SK-N-SH (cell line): ENCODE results near the gene NSUN4. TPM values are rescaled to one million over a fixed set of nuclear protein-coding genes. Genes with fewer than 3 reads are reported as not detected.

Source experiments
- CTCF ChIA-PET: fragments of 300-600, 350-600 bp; formaldehyde crosslinking; extraction: SDS; loops from one replicate; lab custom pipeline; 2021; lab: Yijun Ruan, JAX
- POLR2A ChIA-PET: fragments of 350-600 bp; sonication (Branson Sonifier 250); formaldehyde crosslinking; extraction: SDS; loops from one replicate; lab custom pipeline; 2020; ENCODE audit warnings: antibody characterized with exemption, inconsistent platforms; lab: Yijun Ruan, JAX
- DNase-seq: peaks from one replicate; pipeline ENCODE4 v3.0.0; 2012
- H2AFZ ChIP-seq: fragments of 200-600 bp; sonication (generic); 2 replicates; pipeline ENCODE4 v1.8.1; 2016; ENCODE audit warnings: antibody characterized with exemption, mild to moderate bottlenecking, low read depth
- H3F3A ChIP-seq: fragments of 200-600 bp; sonication (generic); replicated peaks from 2 replicates; pipeline ENCODE3; 2016; ENCODE audit warnings: antibody characterized with exemption, mild to moderate bottlenecking; ENCODE audit not compliant: insufficient read depth
- H3K27ac ChIP-seq, 2 experiments: fragments of 200-500 bp in 1 of 2; fragments of 200-600 bp in 1 of 2; sonication (Bioruptor generic) in 1 of 2; sonication (generic), shearing (Covaris generic) in 1 of 2; 2 replicates each; pipeline versions ENCODE4 v1.5.1 to v1.6.1; 2014 to 2016; ENCODE audit warnings: low read depth in 2 of 2, inconsistent platforms in 1 of 2, low read length in 1 of 2, mild to moderate bottlenecking in 1 of 2, mixed read lengths in 1 of 2
- H3K27me3 ChIP-seq: fragments of 200-600 bp; sonication (generic), shearing (Covaris generic); 2 replicates; pipeline ENCODE4 v1.6.1; 2016; ENCODE audit warnings: mixed run types; ENCODE audit not compliant: insufficient read depth
- H3K36me3 ChIP-seq, 2 experiments: fragments of 200-500 bp in 1 of 2; fragments of 200-600 bp in 1 of 2; sonication (Bioruptor generic) in 1 of 2; sonication (generic) in 1 of 2; replicated peaks in 1 of 2; 2 replicates each; pipeline versions ENCODE3 to v1.5.1; 2014 to 2016; ENCODE audit warnings: low read length in 1 of 2, mild to moderate bottlenecking in 1 of 2; ENCODE audit not compliant: insufficient read depth in 2 of 2, control insufficient read depth in 1 of 2
- H3K4me1 ChIP-seq, 2 experiments: fragments of 200-500 bp in 1 of 2; fragments of 200-600 bp in 1 of 2; sonication (Bioruptor generic) in 1 of 2; sonication (generic), shearing (Covaris generic) in 1 of 2; 2 replicates each; pipeline versions ENCODE4 v1.5.1 to v1.6.1; 2014 to 2016; ENCODE audit warnings: low read depth in 1 of 2, low read length in 1 of 2, mixed run types in 1 of 2; ENCODE audit not compliant: insufficient read depth in 2 of 2, control insufficient read depth in 1 of 2
- H3K4me2 ChIP-seq: fragments of 200-600 bp; sonication (generic), shearing (Covaris generic); 2 replicates; pipeline ENCODE4 v1.6.1; 2017; ENCODE audit warnings: mixed run types
- H3K4me3 ChIP-seq, 2 experiments: fragments of 200-500 bp in 1 of 2; fragments of 200-600 bp in 1 of 2; sonication (Bioruptor generic) in 1 of 2; sonication (generic), shearing (Covaris generic) in 1 of 2; 2 replicates each; pipeline versions ENCODE4 v1.5.1 to v1.8.1; 2014 to 2016; ENCODE audit warnings: low read depth in 2 of 2, inconsistent platforms in 1 of 2, low read length in 1 of 2, mild to moderate bottlenecking in 1 of 2, mixed read lengths in 1 of 2, moderate library complexity in 1 of 2
- H3K79me2 ChIP-seq: fragments of 200-600 bp; sonication (generic); 2 replicates; pipeline ENCODE4 v1.8.1; 2017; ENCODE audit warnings: mild to moderate bottlenecking; ENCODE audit not compliant: insufficient read depth
- H3K9ac ChIP-seq: fragments of 200-600 bp; sonication (generic); 2 replicates; pipeline ENCODE4 v1.6.1; 2017; ENCODE audit warnings: mixed run types
- H3K9me2 ChIP-seq: fragments of 200-600 bp; sonication (generic); 2 replicates; pipeline ENCODE4 v1.6.1; 2017; ENCODE audit warnings: mixed run types
- H3K9me3 ChIP-seq: fragments of 200-600 bp; sonication (generic); 2 replicates; pipeline ENCODE4 v1.6.1; 2017; ENCODE audit warnings: mixed run types, mild to moderate bottlenecking, moderate library complexity
- H4K20me1 ChIP-seq: fragments of 200-600 bp; sonication (generic); 2 replicates; pipeline ENCODE4 v1.6.1; 2017; ENCODE audit warnings: mild to moderate bottlenecking, mixed run types; ENCODE audit not compliant: insufficient read depth
- CHD2 ChIP-seq: fragments of 150-350 bp; IDR thresholded peaks from 2 replicates; pipeline ENCODE4 v1.6.1; 2018; ENCODE audit warnings: low read length; ENCODE audit not compliant: partially characterized antibody
- ELF1 ChIP-seq: IDR thresholded peaks from 2 replicates; pipeline ENCODE4 v1.4.0; 2012
- EP300 ChIP-seq, 2 experiments: IDR thresholded peaks; 2 replicates each; pipeline versions ENCODE4 v1.4.0 to v1.6.1; 2012; ENCODE audit warnings: borderline replicate concordance in 1 of 2, low read depth in 1 of 2, low read length in 1 of 2
- GATA2 ChIP-seq: sonication (generic); formaldehyde crosslinking; IDR thresholded peaks from 2 replicates; pipeline ENCODE4 v1.5.0; 2020; ENCODE audit warnings: mild to moderate bottlenecking, missing genetic modification reagents
- IRF3 ChIP-seq: fragments of 150-350 bp; IDR thresholded peaks from 2 replicates; pipeline ENCODE4 v1.6.1; 2016; ENCODE audit warnings: mild to moderate bottlenecking, low read depth, low read length
- JUND ChIP-seq: IDR thresholded peaks from 2 replicates; pipeline ENCODE4 v1.4.0; 2012
- RFX5 ChIP-seq: IDR thresholded peaks from 2 replicates; pipeline ENCODE4 v1.6.1; 2012; ENCODE audit warnings: mild to moderate bottlenecking, improper control_type of control experiment, low read length
- SMC3 ChIP-seq: IDR thresholded peaks from 2 replicates; pipeline ENCODE4 v1.6.1; 2012; ENCODE audit warnings: low read depth, low read length, improper control_type of control experiment
- TAF1 ChIP-seq: IDR thresholded peaks from 2 replicates; pipeline ENCODE4 v1.6.1; 2012; ENCODE audit warnings: low read depth, mild to moderate bottlenecking, low read length, moderate library complexity, borderline replicate concordance
- TCF12 ChIP-seq: IDR thresholded peaks from 2 replicates; pipeline ENCODE4 v1.4.0; 2012
- USF2 ChIP-seq: fragments of 150-350 bp; IDR thresholded peaks from 2 replicates; pipeline ENCODE4 v1.6.1; 2017; ENCODE audit warnings: antibody characterized with exemption, low read length, low read depth, borderline replicate concordance
- YY1 ChIP-seq: IDR thresholded peaks from 2 replicates; pipeline ENCODE4 v1.4.0; 2012; ENCODE audit warnings: low read depth, mild to moderate bottlenecking
- ZBTB33 ChIP-seq: IDR thresholded peaks from 2 replicates; pipeline ENCODE4 v1.4.0; 2012; ENCODE audit warnings: low read depth, borderline replicate concordance
- WGBS: methylation state at CpG from one replicate; pipeline ENCODE4 v1.1.6; 2017; ENCODE audit warnings: low lambda C conversion rate; 5-methylcytosine and 5-hydroxymethylcytosine counted together
- polyA plus RNA-seq, 3 experiments: library from polyadenylated mRNA; depleted of rRNA; stranded (reverse); fragments of >200 nt; gene quantifications; 2 replicates each; pipeline ENCODE4 v1.2.3, GENCODE V29; 2012
- TF ChIP-seq, protein P1 (sequence below): fragments of 200-600 bp; sonication (generic); IDR thresholded peaks from 2 replicates; pipeline ENCODE4 v1.6.1; 2017; ENCODE audit warnings: antibody characterized with exemption, mild to moderate bottlenecking, moderate library complexity

NSUN4 gene
- polyA plus RNA-seq, 1 of the 3 experiments (the other 2 are of a cell fraction) = 14.7 TPM

- Histone ChIP-seq H2AFZ (no peak overlapping the region), H4K20me1 (no peaks in the 10 kb centered on the region), H3K9ac (no peak overlapping the region), H3F3A (no peaks in the 10 kb centered on the region), H3K79me2 (no peaks in the 10 kb centered on the region), H3K9me3 (no peaks in the 10 kb centered on the region), H3K4me3 (no peak overlapping the region), H3K9me2 (no peaks in the 10 kb centered on the region), H3K27ac (no peak overlapping the region), H3K4me1 (no peaks in the 10 kb centered on the region; a peak in 1 of 4 replicates), H3K36me3 (no peaks in the 10 kb centered on the region), H3K27me3 (no peaks in the 10 kb centered on the region), H3K4me2 (no peak overlapping the region)
- CTCF ChIA-PET = interaction anchor here (0.6 to 2.3 kb wide), 5 partner anchors 10 to 264 kb away, joined by 3 to 9 read pairs (median 4); partner anchors contain the start of gene FAAH
- TF ChIP-seq ELF1 = no peak
- TF ChIP-seq CHD2 = no peak
- TF ChIP-seq TCF12 = no peak
- no peak for TF ChIP-seq TAF1
- TF ChIP-seq IRF3 = no peak
- no peak for TF ChIP-seq EP300 (IDR thresholded peaks at IDR 0.05; ENCODE audit: borderline replicate concordance in 1 of 2, low read depth in 1 of 2, low read length in 1 of 2)
- TF ChIP-seq JUND = no peak
- no peak for TF ChIP-seq USF2
- no peak for TF ChIP-seq GATA2
- DNase-seq = no peak
- POLR2A ChIA-PET = no interaction called here
- WGBS = 94% methylated on average over 9 of the region's 12 CpGs
Measured at GRCh38 chr1:46405197-46405555, 64.6 kb downstream of the NSUN4 start.

DNA sequence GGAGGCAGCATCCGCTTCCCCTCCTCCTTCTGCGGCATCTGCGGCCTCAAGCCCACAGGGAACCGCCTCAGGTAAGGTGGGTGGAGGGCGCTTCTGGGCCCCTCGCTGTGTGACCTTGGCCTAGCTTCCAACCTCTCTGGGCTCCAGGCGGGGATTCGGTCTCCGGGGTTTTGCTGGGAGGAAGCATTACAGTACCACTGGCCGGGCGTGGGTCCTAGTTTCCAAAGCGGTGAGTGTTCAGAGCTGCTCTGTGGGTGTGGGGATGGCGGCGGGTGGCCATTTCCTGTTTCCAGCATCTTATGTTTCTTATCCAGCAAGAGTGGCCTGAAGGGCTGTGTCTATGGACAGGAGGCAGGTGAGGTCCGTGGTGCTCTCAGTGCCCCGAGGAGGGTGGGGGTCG is 65.1 kb downstream of the NSUN4 start:
- H3K4me3 ChIP-seq = no peak overlapping the region
- H3K4me1 ChIP-seq = no peaks in the 10 kb centered on the region; a peak in 1 of 4 replicates
- no peak overlapping the region for H3K27ac ChIP-seq
- WGBS = 73% methylated on average over 8 of the region's 17 CpGs
- POLR2A ChIA-PET = no interaction called here
- H3K79me2 ChIP-seq = no peaks in the 10 kb centered on the region
- no peaks in the 10 kb centered on the region for H3K36me3 ChIP-seq
- TF ChIP-seq ZBTB33 = no peak
- no peak for TF ChIP-seq SMC3
- TF ChIP-seq, protein P1, sequence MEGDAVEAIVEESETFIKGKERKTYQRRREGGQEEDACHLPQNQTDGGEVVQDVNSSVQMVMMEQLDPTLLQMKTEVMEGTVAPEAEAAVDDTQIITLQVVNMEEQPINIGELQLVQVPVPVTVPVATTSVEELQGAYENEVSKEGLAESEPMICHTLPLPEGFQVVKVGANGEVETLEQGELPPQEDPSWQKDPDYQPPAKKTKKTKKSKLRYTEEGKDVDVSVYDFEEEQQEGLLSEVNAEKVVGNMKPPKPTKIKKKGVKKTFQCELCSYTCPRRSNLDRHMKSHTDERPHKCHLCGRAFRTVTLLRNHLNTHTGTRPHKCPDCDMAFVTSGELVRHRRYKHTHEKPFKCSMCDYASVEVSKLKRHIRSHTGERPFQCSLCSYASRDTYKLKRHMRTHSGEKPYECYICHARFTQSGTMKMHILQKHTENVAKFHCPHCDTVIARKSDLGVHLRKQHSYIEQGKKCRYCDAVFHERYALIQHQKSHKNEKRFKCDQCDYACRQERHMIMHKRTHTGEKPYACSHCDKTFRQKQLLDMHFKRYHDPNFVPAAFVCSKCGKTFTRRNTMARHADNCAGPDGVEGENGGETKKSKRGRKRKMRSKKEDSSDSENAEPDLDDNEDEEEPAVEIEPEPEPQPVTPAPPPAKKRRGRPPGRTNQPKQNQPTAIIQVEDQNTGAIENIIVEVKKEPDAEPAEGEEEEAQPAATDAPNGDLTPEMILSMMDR = no peak
- no peak for TF ChIP-seq RFX5
- no peak for TF ChIP-seq YY1
- no peak for DNase-seq
- H3K9me2 ChIP-seq = no peaks in the 10 kb centered on the region
- H3K9me3 ChIP-seq = no peaks in the 10 kb centered on the region
- H4K20me1 ChIP-seq = no peaks in the 10 kb centered on the region
- CTCF ChIA-PET = interaction anchor here (0.6 to 2.3 kb wide), 6 partner anchors 9 to 263 kb away, joined by 3 to 9 read pairs (median 4); partner anchors contain the start of gene FAAH
- no peak overlapping the region for H3K9ac ChIP-seq
- no peaks in the 10 kb centered on the region for H3F3A ChIP-seq
- no peak overlapping the region for H3K4me2 ChIP-seq
- no peak overlapping the region for H2AFZ ChIP-seq
- no peaks in the 10 kb centered on the region for H3K27me3 ChIP-seq
